Thoracic aorta (tissue), 2 donors: Measurements from ENCODE around the gene TBC1D8. TPM values are rescaled to one million over a fixed set of nuclear protein-coding genes. Genes with fewer than 3 reads are reported as not detected.
A peak's percentile ranks its signal among the peaks of the same experiment; 100 is the strongest.
"Not testable (repeated sequence)": the region's sequence is repeated elsewhere in the genome, so short reads cannot be mapped to it uniquely, and the experiment has no call there.

Experiments
- ATAC-seq: fragments of 150-250 bp; one replicate; pipeline ENCODE4 v1.8.0; 2017; ENCODE audit warnings: low read depth; ENCODE audit not compliant: insufficient number of reproducible peaks, low FRiP score
- DNase-seq: peaks from one replicate; pipeline ENCODE4 v3.0.0-alpha.2; 2020; ENCODE audit warnings: low spot score
- H3K27ac ChIP-seq, 2 donors: fragments of 200-600 bp; sonication (generic); 1 replicate in 1 of 2; 2 replicates in 1 of 2; pipeline ENCODE4 v1.5.1; 2016; ENCODE audit warnings: mild to moderate bottlenecking in 2 of 2, moderate library complexity in 2 of 2
- H3K27me3 ChIP-seq: fragments of 200-600 bp; sonication (generic); replicated peaks from 2 replicates; pipeline ENCODE4 v1.6.0; 2016; ENCODE audit warnings: mild to moderate bottlenecking; ENCODE audit not compliant: insufficient read depth
- H3K36me3 ChIP-seq: fragments of 200-600 bp; sonication (generic); one replicate; pipeline ENCODE4 v1.5.1; 2016
- H3K4me1 ChIP-seq, 2 donors: fragments of 200-600 bp; sonication (generic); 1 replicate in 1 of 2; 2 replicates in 1 of 2; pipeline versions ENCODE4 v1.5.1 to v1.6.0; 2016; ENCODE audit warnings: low read depth in 2 of 2, mild to moderate bottlenecking in 1 of 2; ENCODE audit not compliant: control insufficient read depth in 1 of 2
- H3K4me3 ChIP-seq: fragments of 200-600 bp; sonication (generic); 2 replicates; pipeline ENCODE4 v1.5.1; 2016; ENCODE audit warnings: mild to moderate bottlenecking
- H3K9me3 ChIP-seq: fragments of 200-600 bp; sonication (generic); 2 replicates; pipeline ENCODE4 v1.5.1; 2016
- CTCF ChIP-seq: fragments of 200-600 bp; sonication (generic); IDR thresholded peaks from one replicate; pipeline ENCODE4 v1.5.1; 2019; ENCODE audit warnings: antibody characterized with exemption
- total RNA-seq, 2 donors: library from RNA; depleted of rRNA; stranded (reverse); fragments of >200 nt; gene quantifications; one replicate each; pipeline versions ENCODE4 v1.1.0 to v1.2.3, GENCODE V29; 2016

TBC1D8 gene
- total RNA-seq, 2 donors from 2014 or later: 47.4 to 62.0 TPM

GRCh38 chr2:101175991-101176390 is 24.8 kb upstream of the TBC1D8 start:
- no peaks in the 10 kb centered on the region for H3K27me3 ChIP-seq

GRCh38 chr2:101173707-101174295 is 22.6 kb upstream of the TBC1D8 start:
- Histone ChIP-seq H3K27ac (no peak overlapping the region), H3K4me3 (no peak overlapping the region), H3K36me3 (no peaks in the 10 kb centered on the region), H3K9me3 (peaks cover 4% of the 10 kb centered on the region), H3K27me3 (no peaks in the 10 kb centered on the region), H3K4me1 (peaks cover 0 to 11% of the 10 kb centered on the region in 2 donors)
- TF ChIP-seq CTCF: no peak
- DNase-seq (no peak), ATAC-seq (no peak)

More at GRCh38 chr2:101175991-101176390, 24.8 kb upstream of the TBC1D8 start:
- DNase-seq (no peak), ATAC-seq (no peak)
- Histone ChIP-seq H3K9me3 (peaks cover 4% of the 10 kb centered on the region), H3K27ac (peak overlapping the region in 1 of 2 donors; percentile 53), H3K4me3 (no peak overlapping the region), H3K36me3 (no peaks in the 10 kb centered on the region), H3K4me1 (peaks cover 0 to 11% of the 10 kb centered on the region in 2 donors)
- no peak for TF ChIP-seq CTCF

GRCh38 chr2:101169822-101170221 is 18.6 kb upstream of the TBC1D8 start:
- H3K9me3 ChIP-seq: peaks cover 12% of the 10 kb centered on the region
- ATAC-seq, H3K27me3 ChIP-seq, DNase-seq, H3K4me1 ChIP-seq, H3K4me3 ChIP-seq, H3K27ac ChIP-seq, H3K36me3 ChIP-seq: not testable (repeated sequence)

GRCh38 chr2:101168706-101169105 is 17.5 kb upstream of the TBC1D8 start:
- no peak for TF ChIP-seq CTCF
- no peaks in the 10 kb centered on the region for H3K36me3 ChIP-seq
- ATAC-seq (no peak), DNase-seq (no peak)
- no peak overlapping the region for H3K4me3 ChIP-seq
- H3K27ac ChIP-seq: no peak overlapping the region
- no peaks in the 10 kb centered on the region for H3K27me3 ChIP-seq
- H3K9me3 ChIP-seq: peaks cover 12% of the 10 kb centered on the region
- H3K4me1 ChIP-seq: no peaks in the 10 kb centered on the region

GRCh38 chr2:101167532-101167931 is 16.4 kb upstream of the TBC1D8 start:
- H3K4me3 ChIP-seq, H3K4me1 ChIP-seq, H3K27me3 ChIP-seq, H3K36me3 ChIP-seq, H3K27ac ChIP-seq, DNase-seq, H3K9me3 ChIP-seq, ATAC-seq: not testable (repeated sequence)

GRCh38 chr2:101164021-101164420 is 12.8 kb upstream of the TBC1D8 start:
- ATAC-seq (no peak), DNase-seq (no peak)
- H3K27me3 ChIP-seq: no peaks in the 10 kb centered on the region
- peaks cover 8% of the 10 kb centered on the region for H3K9me3 ChIP-seq
- H3K4me3 ChIP-seq: no peak overlapping the region
- no peaks in the 10 kb centered on the region for H3K36me3 ChIP-seq
- peaks cover 0 to 8% of the 10 kb centered on the region in 2 donors for H3K4me1 ChIP-seq
- no peak overlapping the region for H3K27ac ChIP-seq
- TF ChIP-seq CTCF: no peak
